ENCODE measurements around the gene UBE2D3. TPM values are rescaled to one million over a fixed set of nuclear protein-coding genes. Genes with fewer than 3 reads are reported as not detected.

Gene UBE2D3
- total and polyA plus RNA-seq, 2 donors from 2014 or later, result 173 to 262 TPM

DNA sequence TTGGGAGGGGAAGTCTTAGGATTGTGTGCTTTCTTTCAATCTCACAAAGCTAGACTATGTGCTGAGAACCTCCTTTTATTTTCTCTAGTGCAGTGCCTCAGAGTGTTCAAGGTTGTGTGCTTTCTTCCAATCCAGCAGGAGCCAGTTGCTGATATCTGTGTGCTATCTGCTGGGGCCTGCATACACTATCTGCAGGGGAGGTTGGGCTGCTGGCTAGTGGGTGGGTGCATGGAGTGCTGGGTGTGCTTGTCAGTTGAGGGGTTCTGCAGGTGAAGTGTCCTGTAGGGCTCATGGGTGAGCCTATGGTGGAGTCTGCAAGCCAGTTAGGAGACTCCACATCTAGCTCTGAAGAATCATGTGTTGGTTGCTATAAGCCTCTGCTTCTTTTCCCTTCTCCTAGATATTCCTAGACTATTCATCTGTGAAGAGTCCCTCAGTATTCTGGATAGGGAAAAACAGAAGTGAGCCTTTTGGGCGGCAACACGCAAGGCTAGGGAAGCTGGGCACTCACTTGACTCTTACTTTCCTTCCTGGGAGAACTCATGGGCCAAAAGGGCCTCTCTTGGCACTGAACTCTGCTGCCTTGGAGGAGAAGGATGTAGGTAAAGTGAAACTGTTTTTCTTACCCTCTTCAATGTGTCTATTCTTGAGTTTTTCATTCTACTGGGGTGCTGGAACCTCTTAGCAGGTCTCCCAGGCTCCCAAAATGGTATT, 33.4 kb upstream of the UBE2D3 start:
- H3K36me3 ChIP-seq (ENCODE audit: control insufficient read depth in 2 of 3, insufficient read depth in 3 of 3, low read length in 3 of 3), result no peaks in the 10 kb centered on the region
- intact Hi-C loops (cut with DNase I), result no loop called here
- TF ChIP-seq, protein P1, sequence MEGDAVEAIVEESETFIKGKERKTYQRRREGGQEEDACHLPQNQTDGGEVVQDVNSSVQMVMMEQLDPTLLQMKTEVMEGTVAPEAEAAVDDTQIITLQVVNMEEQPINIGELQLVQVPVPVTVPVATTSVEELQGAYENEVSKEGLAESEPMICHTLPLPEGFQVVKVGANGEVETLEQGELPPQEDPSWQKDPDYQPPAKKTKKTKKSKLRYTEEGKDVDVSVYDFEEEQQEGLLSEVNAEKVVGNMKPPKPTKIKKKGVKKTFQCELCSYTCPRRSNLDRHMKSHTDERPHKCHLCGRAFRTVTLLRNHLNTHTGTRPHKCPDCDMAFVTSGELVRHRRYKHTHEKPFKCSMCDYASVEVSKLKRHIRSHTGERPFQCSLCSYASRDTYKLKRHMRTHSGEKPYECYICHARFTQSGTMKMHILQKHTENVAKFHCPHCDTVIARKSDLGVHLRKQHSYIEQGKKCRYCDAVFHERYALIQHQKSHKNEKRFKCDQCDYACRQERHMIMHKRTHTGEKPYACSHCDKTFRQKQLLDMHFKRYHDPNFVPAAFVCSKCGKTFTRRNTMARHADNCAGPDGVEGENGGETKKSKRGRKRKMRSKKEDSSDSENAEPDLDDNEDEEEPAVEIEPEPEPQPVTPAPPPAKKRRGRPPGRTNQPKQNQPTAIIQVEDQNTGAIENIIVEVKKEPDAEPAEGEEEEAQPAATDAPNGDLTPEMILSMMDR (IDR thresholded peaks at IDR 0.05; ENCODE audit: borderline replicate concordance, extremely low read depth, insufficient read depth), result no peak
- no peak for FAIRE-seq
- H3K4me3 ChIP-seq (ENCODE audit: low read length in 3 of 3), result no peak overlapping the region
- no peaks in the 10 kb centered on the region for H3K4me1 ChIP-seq (ENCODE audit: control insufficient read depth in 2 of 3, insufficient read depth in 2 of 3, low read depth in 1 of 3, low read length in 3 of 3)
- peaks cover 0 to 6% (median 0%) of the 10 kb centered on the region in 3 donors for H3K9me3 ChIP-seq (ENCODE audit: control insufficient read depth in 2 of 3, insufficient read depth in 1 of 3, low read length in 3 of 3)
- no peak overlapping the region for H3K9ac ChIP-seq (ENCODE audit: low read length in 3 of 3)
- no peak for DNase-seq
- no peaks in the 10 kb centered on the region for H3K27me3 ChIP-seq (ENCODE audit: control insufficient read depth, insufficient read depth, low read length)
- no peak overlapping the region for H3K27ac ChIP-seq (ENCODE audit: low read depth in 2 of 2, low read length in 2 of 2)

DNA sequence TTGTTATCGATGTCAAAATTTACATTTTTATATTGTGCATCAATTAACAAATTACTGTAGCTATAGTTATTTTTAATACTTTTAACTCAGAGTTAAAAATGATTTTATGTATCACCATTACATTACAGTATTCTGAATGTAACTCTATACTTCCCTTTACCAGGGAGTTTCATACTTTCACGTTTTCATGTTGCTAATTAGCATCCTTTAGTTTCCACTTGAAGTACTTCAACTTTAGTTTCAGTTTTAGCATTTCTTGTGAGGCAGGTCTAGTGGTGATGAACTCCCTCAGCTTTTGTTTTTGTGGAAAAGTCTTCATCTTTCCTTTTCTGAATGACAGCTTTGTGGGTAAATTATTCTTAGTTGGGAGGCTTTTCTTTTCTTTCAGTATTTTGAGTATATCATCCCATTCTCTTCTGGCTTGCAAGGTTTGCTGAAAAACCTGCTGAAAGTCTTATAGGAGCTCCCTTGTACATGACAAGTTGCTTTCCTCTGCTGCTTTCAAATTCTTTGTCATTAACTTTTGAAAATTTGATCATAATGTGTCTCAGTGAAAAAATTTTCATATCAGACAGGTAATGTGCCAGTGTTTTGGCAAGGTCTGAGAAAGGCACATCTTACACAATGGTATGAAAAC, 31.6 kb upstream of the UBE2D3 start:
- H3K36me3 ChIP-seq (ENCODE audit: control insufficient read depth in 2 of 3, insufficient read depth in 3 of 3, low read length in 3 of 3), result no peaks in the 10 kb centered on the region
- H3K27me3 ChIP-seq (ENCODE audit: control insufficient read depth, insufficient read depth, low read length), result no peaks in the 10 kb centered on the region
- no peak overlapping the region for H3K9ac ChIP-seq (ENCODE audit: low read length in 3 of 3)
- DNase-seq (no peak), FAIRE-seq (no peak)
- TF ChIP-seq, protein P1 (IDR thresholded peaks at IDR 0.05; ENCODE audit: borderline replicate concordance, extremely low read depth, insufficient read depth), result no peak
- H3K9me3 ChIP-seq (ENCODE audit: control insufficient read depth in 2 of 3, insufficient read depth in 1 of 3, low read length in 3 of 3), result peaks cover 0 to 6% (median 0%) of the 10 kb centered on the region in 3 donors
- H3K4me1 ChIP-seq (ENCODE audit: control insufficient read depth in 2 of 3, insufficient read depth in 2 of 3, low read depth in 1 of 3, low read length in 3 of 3), result no peaks in the 10 kb centered on the region
- intact Hi-C loops (cut with DNase I), result no loop called here
- no peak overlapping the region for H3K27ac ChIP-seq (ENCODE audit: low read depth in 2 of 2, low read length in 2 of 2)
- H3K4me3 ChIP-seq (ENCODE audit: low read length in 3 of 3), result no peak overlapping the region

GRCh38 chr4:102850370-102850769, 23.0 kb upstream of the UBE2D3 start:
- Histone ChIP-seq H3K36me3 (ENCODE audit: control insufficient read depth in 2 of 3, insufficient read depth in 3 of 3, low read length in 3 of 3) (no peaks in the 10 kb centered on the region), H3K4me3 (ENCODE audit: low read length in 3 of 3) (no peak overlapping the region), H3K9me3 (ENCODE audit: control insufficient read depth in 2 of 3, insufficient read depth in 1 of 3, low read length in 3 of 3) (no peaks in the 10 kb centered on the region), H3K27ac (ENCODE audit: low read depth in 2 of 2, low read length in 2 of 2) (no peak overlapping the region), H3K9ac (ENCODE audit: low read length in 3 of 3) (no peak overlapping the region), H3K4me1 (ENCODE audit: control insufficient read depth in 2 of 3, insufficient read depth in 2 of 3, low read depth in 1 of 3, low read length in 3 of 3) (no peaks in the 10 kb centered on the region), H3K27me3 (ENCODE audit: control insufficient read depth, insufficient read depth, low read length) (no peaks in the 10 kb centered on the region)
- TF ChIP-seq, protein P1 (IDR thresholded peaks at IDR 0.05; ENCODE audit: borderline replicate concordance, extremely low read depth, insufficient read depth), result no peak
- DNase-seq (no peak), FAIRE-seq (no peak)
- intact Hi-C loops (cut with DNase I), result no loop called here

Data from kidney (tissue), 14 donors.